K562 (cell line): ENCODE results near the gene ZNF506. TPM values are rescaled to one million over a fixed set of nuclear protein-coding genes. Genes with fewer than 3 reads are reported as not detected.

ENCODE experiments used
- E2F1 ChIP-seq: sonication (generic); formaldehyde crosslinking; IDR thresholded peaks from 2 replicates; pipeline ENCODE4 v1.8.1; 2023; ENCODE audit warnings: mild to moderate bottlenecking, missing genetic modification reagents, moderate library complexity
- E2F6 ChIP-seq, 2 experiments: IDR thresholded peaks; 2 replicates each; pipeline ENCODE4 v1.6.1; 2011; ENCODE audit warnings: borderline replicate concordance in 1 of 2, control low read depth in 1 of 2, low read depth in 1 of 2, low read length in 1 of 2, mild to moderate bottlenecking in 1 of 2, mixed read lengths in 1 of 2, moderate library complexity in 1 of 2; ENCODE audit not compliant: insufficient read depth in 1 of 2, insufficient read length in 1 of 2, poor library complexity in 1 of 2, severe bottlenecking in 1 of 2; ENCODE audit errors: extremely low read depth in 1 of 2
- HMBOX1 ChIP-seq: sonication (generic); IDR thresholded peaks from 2 replicates; pipeline ENCODE4 v1.6.1; 2016
- HNRNPH1 ChIP-seq: fragments of 200-400 bp; formaldehyde crosslinking; optimal IDR thresholded peaks from 2 replicates; pipeline ENCODE3; 2017; ENCODE audit warnings: low read depth, mild to moderate bottlenecking, low read length, moderate library complexity
- NR2F6 ChIP-seq: fragments of 450-650 bp; formaldehyde crosslinking; IDR thresholded peaks from 2 replicates; pipeline ENCODE4 v1.4.0; 2020; ENCODE audit warnings: mild to moderate bottlenecking
- ZBTB33 ChIP-seq: sonication (generic); formaldehyde crosslinking; IDR thresholded peaks from 2 replicates; pipeline ENCODE4 v1.8.1; 2023; ENCODE audit warnings: mild to moderate bottlenecking, missing genetic modification reagents
- ZBTB5 ChIP-seq: fragments of 450-650 bp; IDR thresholded peaks from 2 replicates; pipeline ENCODE4 v1.6.1; 2017; ENCODE audit warnings: antibody characterized with exemption
- ZNF175 ChIP-seq: fragments of 200-800 bp; sonication (Bioruptor generic); IDR thresholded peaks from 2 replicates; pipeline ENCODE4 v1.6.1; 2016; ENCODE audit warnings: low read depth, mild to moderate bottlenecking, missing genetic modification characterization, missing compliant biosample characterization
- ZNF407 ChIP-seq: fragments of 450-650 bp; IDR thresholded peaks from 2 replicates; pipeline ENCODE4 v1.6.1; 2016; ENCODE audit warnings: low read depth
- ZNF699 ChIP-seq: fragments of 250-450 bp; sonication (Bioruptor Pico); IDR thresholded peaks from 2 replicates; pipeline ENCODE4 v1.8.0; 2021; ENCODE audit warnings: mild to moderate bottlenecking, moderate library complexity; ENCODE audit not compliant: insufficient replicate concordance
- polyA plus RNA-seq, 8 experiments: library from polyadenylated mRNA; depleted of rRNA in 4 of 8; stranded (reverse) in 5 of 8; unstranded in 3 of 8; fragments of >200 nt; fragmentation: Nextera tagmentation in 2 of 8; fragmentation: Illumina TruSeq in 1 of 8; extraction: Ambion mirVana in 2 of 8; extraction: Trizol in 1 of 8; gene quantifications; 2 replicates each; pipeline versions ENCODE4 v1.2.1 to v1.2.3, GENCODE V29; 2011 to 2014; ENCODE audit warnings: inconsistent platforms in 1 of 8, missing spikeins in 1 of 8
- total RNA-seq, 7 experiments: library from RNA; depleted of rRNA in 6 of 7; stranded (reverse); fragments of >200 nt in 6 of 7; fragmentation: Illumina TruSeq in 2 of 7; extraction: Trizol in 2 of 7; gene quantifications; 2 replicates each; pipeline versions ENCODE4 v1.2.1 to v1.2.3, GENCODE V29; 2011 to 2021; ENCODE audit warnings: low replicate concordance in 1 of 7

The ZNF506 gene
- total and polyA plus RNA-seq, 9 of the 15 experiments (the other 6 are each of a cell fraction or from before 2014, with no cell fraction given), result 0.03 to 0.44 (median 0.14) TPM; not detected in 2

- TF ChIP-seq ZNF407 (no peak), NR2F6 (CRISPR knock-in tag) (no peak), HMBOX1 (no peak), E2F1 (CRISPR knock-in tag) (no peak), ZBTB5 (no peak), ZNF699 (CRISPR knock-in tag) (no peak), ZNF175 (CRISPR knock-in tag) (no peak), HNRNPH1 (no peak), E2F6 (IDR thresholded peaks at IDR 0.05; ENCODE audit: borderline replicate concordance in 1 of 2, extremely low read depth in 1 of 2, insufficient read depth in 1 of 2, insufficient read length in 1 of 2, low read depth in 1 of 2, low read length in 1 of 2, poor library complexity in 1 of 2, severe bottlenecking in 1 of 2) (no peak), ZBTB33 (CRISPR knock-in tag) (no peak)
Measured at GRCh38 chr19:19826875-19827274, 5.3 kb upstream of the ZNF506 start (continued).
